ENCODE data around the gene ACAD8.

Gene ACAD8

DNA sequence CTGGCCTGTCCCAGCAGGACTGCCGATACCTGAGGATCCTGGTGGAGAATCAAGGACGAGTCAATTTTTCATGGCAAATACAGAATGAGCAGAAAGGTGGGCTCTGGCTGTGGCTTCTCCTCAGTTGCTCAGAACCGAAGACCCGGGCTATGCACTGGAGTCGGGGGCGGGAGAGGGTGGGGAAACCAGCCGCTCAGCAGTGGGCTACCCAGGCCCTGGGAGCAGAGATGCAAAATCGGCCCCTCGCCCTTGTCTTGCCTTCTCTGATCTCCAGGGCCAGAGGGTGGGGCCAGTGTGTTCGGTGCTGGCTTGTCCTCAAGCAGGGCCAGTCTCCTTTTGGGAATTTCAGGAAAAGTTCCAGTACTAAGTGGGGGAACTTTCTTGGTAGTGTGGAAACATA lies 60.0 kb downstream of the ACAD8 start:
- Histone ChIP-seq H3K4me3 (ENCODE audit: low read depth, low read length) (no peak overlapping the region), H3K27me3 (replicated peaks) (no peaks in the 10 kb centered on the region), H3K27ac (no peak overlapping the region), H3K36me3 (replicated peaks) (no peaks in the 10 kb centered on the region)
- DNase-seq: no peak
- in situ Hi-C loops (cut with HindIII; ENCODE audit: low pct_ligation_motif_present, low sequenced_read_pairs): no loop called here
- TF ChIP-seq, protein P1, sequence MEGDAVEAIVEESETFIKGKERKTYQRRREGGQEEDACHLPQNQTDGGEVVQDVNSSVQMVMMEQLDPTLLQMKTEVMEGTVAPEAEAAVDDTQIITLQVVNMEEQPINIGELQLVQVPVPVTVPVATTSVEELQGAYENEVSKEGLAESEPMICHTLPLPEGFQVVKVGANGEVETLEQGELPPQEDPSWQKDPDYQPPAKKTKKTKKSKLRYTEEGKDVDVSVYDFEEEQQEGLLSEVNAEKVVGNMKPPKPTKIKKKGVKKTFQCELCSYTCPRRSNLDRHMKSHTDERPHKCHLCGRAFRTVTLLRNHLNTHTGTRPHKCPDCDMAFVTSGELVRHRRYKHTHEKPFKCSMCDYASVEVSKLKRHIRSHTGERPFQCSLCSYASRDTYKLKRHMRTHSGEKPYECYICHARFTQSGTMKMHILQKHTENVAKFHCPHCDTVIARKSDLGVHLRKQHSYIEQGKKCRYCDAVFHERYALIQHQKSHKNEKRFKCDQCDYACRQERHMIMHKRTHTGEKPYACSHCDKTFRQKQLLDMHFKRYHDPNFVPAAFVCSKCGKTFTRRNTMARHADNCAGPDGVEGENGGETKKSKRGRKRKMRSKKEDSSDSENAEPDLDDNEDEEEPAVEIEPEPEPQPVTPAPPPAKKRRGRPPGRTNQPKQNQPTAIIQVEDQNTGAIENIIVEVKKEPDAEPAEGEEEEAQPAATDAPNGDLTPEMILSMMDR (IDR thresholded peaks at IDR 0.05; ENCODE audit: low read depth, low read length, missing control alignments): no peak

DNA sequence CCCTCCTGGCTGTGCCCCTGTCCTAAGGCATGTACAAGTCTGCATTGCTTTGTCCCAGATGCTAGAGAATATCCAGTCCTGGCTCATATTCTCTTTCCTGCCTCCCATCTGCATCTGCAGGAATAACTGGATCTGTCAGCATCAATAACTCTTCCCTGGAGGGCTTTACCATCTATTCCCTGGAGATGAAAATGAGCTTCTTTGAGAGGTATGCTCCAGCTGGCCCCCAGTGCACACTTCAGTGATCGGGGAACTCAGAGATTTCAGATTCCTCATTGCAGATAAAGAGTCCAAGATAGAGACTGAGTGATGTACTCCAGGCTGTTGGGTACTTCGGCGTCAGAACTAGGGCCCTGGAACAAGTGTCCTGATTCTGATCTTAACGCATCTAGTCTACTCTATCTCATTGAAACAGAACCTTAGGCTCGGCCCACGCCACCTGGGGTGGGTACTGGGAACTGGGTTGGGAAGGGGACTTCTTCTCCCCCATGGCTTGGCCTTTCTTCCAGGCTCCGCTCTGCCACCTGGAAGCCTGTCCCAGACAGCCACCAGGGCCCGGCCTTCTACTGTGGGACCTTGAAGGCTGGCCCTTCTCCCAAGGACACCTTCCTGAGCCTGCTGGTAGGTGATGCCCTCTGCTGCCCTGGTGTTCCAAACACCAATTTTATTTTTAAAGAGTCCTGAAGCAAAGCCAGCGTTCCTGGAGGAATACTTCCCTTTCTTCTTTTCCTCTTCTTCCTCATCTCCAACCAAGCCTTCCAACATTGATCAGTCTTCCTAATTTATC lies 60.6 kb downstream of the ACAD8 start:
- Histone ChIP-seq H3K27ac (no peak overlapping the region), H3K36me3 (replicated peaks) (no peaks in the 10 kb centered on the region), H3K27me3 (replicated peaks) (no peaks in the 10 kb centered on the region), H3K4me3 (ENCODE audit: low read depth, low read length) (no peak overlapping the region)
- in situ Hi-C loops (cut with HindIII; ENCODE audit: low pct_ligation_motif_present, low sequenced_read_pairs): no loop called here
- TF ChIP-seq, protein P1 (IDR thresholded peaks at IDR 0.05; ENCODE audit: low read depth, low read length, missing control alignments): no peak
- DNase-seq: no peak

Measured in brain microvascular endothelial cell (primary cell).